ENCODE measurements around the gene PRSS2.

Gene PRSS2

DNA sequence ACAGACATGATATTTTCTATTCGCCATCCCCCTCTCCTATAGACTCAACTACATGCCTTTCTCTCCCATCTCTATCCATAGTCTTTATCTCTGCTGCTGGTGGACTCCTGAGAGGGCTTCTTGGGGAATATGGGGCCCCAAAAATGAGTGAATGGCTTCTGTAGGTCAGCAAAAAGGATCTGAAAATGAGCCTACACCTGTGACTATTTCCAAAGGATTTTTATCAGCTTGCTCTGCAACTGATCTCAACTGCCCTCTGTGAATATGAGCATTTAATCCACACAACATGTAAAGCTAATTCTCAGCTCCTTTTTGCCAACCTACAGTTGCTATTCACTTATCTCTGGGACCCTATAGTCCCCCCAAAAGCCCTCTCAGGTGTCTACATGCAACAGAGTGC, 36.2 kb downstream of the PRSS2 start:
- DNase-seq (ENCODE audit: low read depth in 1 of 2, low spot score in 1 of 2): no peak
- no peak overlapping the region for H3K4me3 ChIP-seq (replicated peaks; ENCODE audit: insufficient read depth, low read length)
- H3K27ac ChIP-seq (replicated peaks): no peak overlapping the region
- H3K27me3 ChIP-seq (ENCODE audit: insufficient read depth, poor library complexity, severe bottlenecking): peaks cover 20% of the 10 kb centered on the region
- TF ChIP-seq SPI1 (IDR thresholded peaks at IDR 0.05; ENCODE audit: borderline replicate concordance, low read depth): no peak
- TF ChIP-seq REST (IDR thresholded peaks at IDR 0.05; ENCODE audit: insufficient replicate concordance, low read depth): no peak
- no peak for TF ChIP-seq POLR2AphosphoS5 (IDR thresholded peaks at IDR 0.05; ENCODE audit: low read depth)
- no peak for TF ChIP-seq GABPA (IDR thresholded peaks at IDR 0.05; ENCODE audit: low read depth)
- no peak for TF ChIP-seq CTCF (IDR thresholded peaks at IDR 0.05; ENCODE audit: insufficient read depth, low read length)

GRCh38 chr7:142807855-142808460, 37.2 kb downstream of the PRSS2 start:
- Histone ChIP-seq H3K27me3 (ENCODE audit: insufficient read depth, poor library complexity, severe bottlenecking) (peaks cover 20% of the 10 kb centered on the region), H3K27ac (replicated peaks) (no peak overlapping the region), H3K4me3 (replicated peaks; ENCODE audit: insufficient read depth, low read length) (no peak overlapping the region)
- no peak for TF ChIP-seq SPI1 (IDR thresholded peaks at IDR 0.05; ENCODE audit: borderline replicate concordance, low read depth)
- no peak for TF ChIP-seq GABPA (IDR thresholded peaks at IDR 0.05; ENCODE audit: low read depth)
- TF ChIP-seq CTCF (IDR thresholded peaks at IDR 0.05; ENCODE audit: insufficient read depth, low read length): no peak
- TF ChIP-seq REST (IDR thresholded peaks at IDR 0.05; ENCODE audit: insufficient replicate concordance, low read depth): no peak
- no peak for TF ChIP-seq POLR2AphosphoS5 (IDR thresholded peaks at IDR 0.05; ENCODE audit: low read depth)
- no peak for DNase-seq (ENCODE audit: low read depth in 1 of 2, low spot score in 1 of 2)

GRCh38 chr7:142808461-142808801, 37.7 kb downstream of the PRSS2 start:
- TF ChIP-seq SPI1 (IDR thresholded peaks at IDR 0.05; ENCODE audit: borderline replicate concordance, low read depth) (no peak), CTCF (IDR thresholded peaks at IDR 0.05; ENCODE audit: insufficient read depth, low read length) (no peak)
- no peak overlapping the region for H3K4me3 ChIP-seq (replicated peaks; ENCODE audit: insufficient read depth, low read length)
- DNase-seq (ENCODE audit: low read depth in 1 of 2, low spot score in 1 of 2): no peak
- H3K27me3 ChIP-seq (ENCODE audit: insufficient read depth, poor library complexity, severe bottlenecking): peaks cover 20% of the 10 kb centered on the region
- H3K27ac ChIP-seq (replicated peaks): no peak overlapping the region
